ENCODE data around the gene MRPS25.

Gene MRPS25

GRCh38 chr3:15064835-15065549 lies at the start of gene MRPS25:
MRPS25 (minus strand) TSS chr3:15065315; CDS start chr3:15065194, 121 bp downstream.
- peak; percentile 44 to 85 for DNase-seq

- DNase-seq, result no peak
Observed at GRCh38 chr3:15113884-15114283, 48.8 kb upstream of the MRPS25 start.

- no peak for DNase-seq
Observed at GRCh38 chr3:15113471-15113870, 48.4 kb upstream of the MRPS25 start.

DNA sequence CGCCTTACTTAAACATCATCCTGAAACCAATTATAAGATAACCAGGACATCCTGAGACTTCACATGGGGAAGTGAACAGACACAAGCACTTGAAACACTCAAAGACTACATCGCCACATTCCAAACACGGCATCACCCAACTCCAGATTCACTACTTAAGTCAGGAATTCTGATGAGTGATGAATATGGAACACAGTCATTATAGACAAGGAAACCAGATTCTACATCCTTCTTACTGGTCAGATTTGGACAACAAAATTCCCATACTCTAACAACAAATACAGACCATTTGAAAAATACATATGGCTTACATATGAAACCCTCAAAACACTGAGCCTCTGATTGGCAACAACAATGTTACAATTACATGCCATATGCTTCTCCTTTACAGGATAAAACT lies 46.9 kb upstream of the MRPS25 start:
- no peak for DNase-seq

DNA sequence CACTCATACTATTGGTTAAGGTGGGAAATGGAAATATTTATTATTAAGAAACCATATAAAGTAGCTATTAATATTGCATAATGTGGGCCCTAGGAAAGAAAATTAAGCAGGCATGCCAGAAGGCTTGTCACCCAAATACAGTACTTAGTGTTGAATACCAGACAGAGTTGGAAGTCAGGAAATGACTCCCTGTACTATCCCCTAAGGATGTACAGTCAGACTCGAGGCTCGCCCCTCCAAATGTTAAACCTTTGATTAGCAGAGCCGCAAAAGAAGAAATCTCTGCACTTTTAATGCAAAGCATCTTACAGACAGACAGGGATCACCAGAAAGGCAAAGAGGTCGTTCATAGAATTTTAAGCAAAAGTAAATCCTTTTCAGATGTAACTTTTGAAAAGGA lies 45.1 kb upstream of the MRPS25 start:
- no peak for DNase-seq

DNA sequence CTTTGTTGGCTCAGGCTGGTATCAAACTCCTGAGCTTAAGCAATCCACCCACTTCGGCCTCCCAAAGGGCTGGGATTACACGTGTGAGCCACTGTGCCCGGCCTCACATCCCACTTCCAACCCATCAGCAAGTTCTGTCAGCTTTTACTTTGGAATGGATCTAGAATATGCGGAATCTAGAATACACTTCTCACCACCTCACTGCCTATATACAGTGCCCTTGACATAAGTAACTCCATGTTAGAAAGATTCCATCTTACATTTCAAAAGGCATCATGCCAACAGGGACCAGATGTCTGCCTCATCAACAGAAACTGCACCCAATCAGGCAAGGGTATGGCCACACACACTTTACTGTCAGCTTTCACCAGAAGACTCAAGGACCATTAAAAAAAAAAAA lies 43.8 kb upstream of the MRPS25 start:
- DNase-seq, result no peak

DNA sequence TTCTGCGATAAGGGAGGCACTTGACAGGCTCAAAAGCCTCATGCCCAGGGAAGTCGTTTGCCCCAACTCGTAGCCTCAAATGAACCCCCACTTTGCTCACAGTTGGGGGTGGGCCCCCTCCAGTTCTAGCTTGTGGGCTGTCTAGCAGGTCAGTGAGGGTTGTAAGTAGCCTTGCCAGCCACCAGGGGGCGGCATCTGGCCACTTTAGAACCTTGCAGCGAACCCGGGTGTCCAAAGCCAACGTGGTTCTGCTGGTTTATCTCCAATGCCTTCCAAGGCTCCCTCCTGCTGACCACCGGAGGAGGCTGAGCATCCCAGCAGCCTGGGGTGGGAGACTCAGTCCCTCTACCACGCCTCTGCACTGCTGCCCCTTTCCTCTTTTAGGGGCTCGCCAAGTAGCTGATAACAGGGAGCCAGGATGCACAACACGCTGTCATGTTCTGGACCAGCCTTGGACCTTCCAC lies 43.0 kb upstream of the MRPS25 start:
- DNase-seq, result peak in 1 of 2 experiments; percentile 70

DNA sequence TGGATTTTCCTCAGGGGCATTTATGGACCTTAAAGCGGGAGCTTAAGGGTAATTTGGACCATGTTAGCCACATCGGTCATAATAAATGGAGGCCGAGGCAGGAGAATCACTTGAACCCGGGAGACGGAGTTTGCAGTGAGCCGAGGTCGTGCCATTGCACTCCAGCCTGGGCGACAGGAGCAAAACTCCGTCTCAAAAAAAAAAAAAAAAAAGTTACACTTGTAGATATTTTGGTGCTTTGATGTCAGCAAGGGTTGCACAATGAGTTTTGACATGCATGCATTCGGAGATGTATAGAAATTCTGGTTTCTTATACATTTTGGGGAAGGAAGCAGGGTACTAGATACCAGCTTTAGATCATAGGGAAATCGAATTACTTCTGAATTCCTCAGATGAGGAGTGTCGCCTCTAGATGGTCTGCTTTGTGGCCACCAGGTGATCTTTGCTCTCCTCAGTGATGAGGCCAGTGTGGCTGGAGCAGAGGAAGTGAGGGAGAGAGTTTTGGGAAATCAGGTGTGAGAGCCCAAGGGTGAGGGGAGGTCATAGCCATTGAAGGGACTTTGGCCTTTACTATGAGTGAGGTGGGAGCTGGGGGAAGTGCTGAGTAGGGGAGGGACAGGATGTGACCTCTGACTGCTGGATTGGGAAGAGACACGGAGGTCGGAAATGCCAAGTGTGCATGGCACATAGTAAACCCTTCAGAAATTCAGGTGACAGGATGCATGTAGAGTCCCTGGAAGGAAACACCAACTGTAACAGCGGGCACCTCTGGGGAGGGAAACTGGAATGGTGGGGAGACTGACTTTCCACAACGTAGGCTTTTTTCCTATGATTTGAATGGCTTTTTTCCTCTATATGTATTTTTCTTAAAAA lies 42.2 kb upstream of the MRPS25 start:
- DNase-seq, result no peak

DNA sequence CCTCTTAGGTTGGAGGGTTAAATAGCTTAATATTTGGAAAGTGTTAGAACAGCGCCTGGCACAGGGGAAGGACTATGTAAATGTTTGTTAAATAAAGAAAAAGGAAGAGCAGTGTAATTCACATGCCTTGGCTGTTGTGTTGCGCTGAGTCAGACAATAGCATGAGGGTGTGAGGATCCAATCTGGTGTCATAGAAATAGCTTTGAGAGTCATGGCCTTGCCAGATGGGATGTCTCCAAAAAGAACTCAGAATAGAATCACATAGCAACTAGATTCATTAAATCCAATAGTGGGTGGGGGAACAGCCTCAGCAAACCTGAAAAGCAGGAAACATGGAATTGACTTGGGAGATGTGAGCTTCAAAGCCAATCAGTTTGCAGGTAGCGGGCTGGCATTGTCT lies 37.7 kb upstream of the MRPS25 start:
- DNase-seq, result peak; percentile 40 to 54

GRCh38 chr3:15102256-15102655 lies 37.1 kb upstream of the MRPS25 start:
- peak; percentile 16 to 64 for DNase-seq

- no peak for DNase-seq
Observed at GRCh38 chr3:15099364-15100098, 34.4 kb upstream of the MRPS25 start.

DNA sequence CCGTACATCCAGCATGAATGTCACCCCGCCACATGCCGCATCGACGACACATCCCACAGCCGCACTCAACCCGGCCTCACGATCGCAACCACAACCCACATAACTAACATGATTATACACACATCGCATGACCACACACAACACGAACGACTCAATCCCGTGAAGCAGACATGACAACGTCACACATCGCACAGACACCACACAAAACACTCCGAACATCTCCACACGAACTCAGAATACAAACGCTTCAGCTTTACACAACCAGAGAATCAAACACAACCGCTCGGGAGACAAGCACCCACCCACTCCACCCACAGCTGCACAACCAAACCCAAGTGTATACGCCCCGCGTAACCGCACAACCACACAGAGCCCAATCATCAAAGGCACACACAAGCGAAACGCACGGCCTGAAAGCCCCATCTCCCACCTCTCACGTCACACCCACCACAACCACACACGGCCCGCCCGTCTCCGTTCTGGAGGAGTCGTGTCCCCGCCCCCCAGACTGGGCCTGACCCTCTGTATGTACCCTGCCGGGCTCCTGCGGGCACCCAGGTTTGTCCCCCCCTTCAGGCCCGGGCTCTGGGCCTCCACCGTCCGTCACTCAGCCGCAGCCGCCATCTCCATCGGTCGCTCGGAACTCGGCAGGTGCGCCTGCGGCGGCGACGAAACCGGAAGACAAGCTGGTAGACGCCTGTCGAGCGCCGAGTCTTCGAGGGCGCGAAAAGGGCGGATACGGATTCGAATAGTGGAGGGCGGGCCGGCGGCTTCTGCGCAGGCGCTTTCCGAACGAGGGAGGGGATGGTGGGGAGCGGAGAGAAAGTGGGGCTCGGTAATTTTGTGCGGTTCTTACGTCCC lies 33.6 kb upstream of the MRPS25 start, which contains the start of gene RBSN:
Gene RBSN (minus strand): TSS at position 646 of the 861 bp plus-strand sequence. CDS start 3,028 bp downstream, outside the sequence.
- DNase-seq, result peak; percentile 76 to 89

DNA sequence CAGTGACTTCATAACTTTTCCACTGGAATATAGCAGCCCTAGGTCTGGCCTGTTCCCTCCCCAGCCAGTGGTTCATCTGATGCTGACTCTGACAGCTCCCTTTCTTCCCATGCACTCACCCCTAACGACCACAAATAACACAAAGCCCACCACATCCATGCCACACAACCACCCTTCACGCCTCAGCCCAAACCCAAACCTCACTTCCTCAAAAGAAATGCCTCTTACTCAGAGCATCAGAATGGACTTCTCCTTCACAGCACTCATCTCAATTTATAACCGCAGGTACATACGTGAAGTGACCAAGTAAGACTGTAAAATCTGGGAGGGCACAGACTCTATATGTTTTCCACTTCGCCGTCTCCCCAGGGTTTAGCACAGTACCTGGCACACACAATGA lies 32.8 kb upstream of the MRPS25 start:
- no peak for DNase-seq

DNA sequence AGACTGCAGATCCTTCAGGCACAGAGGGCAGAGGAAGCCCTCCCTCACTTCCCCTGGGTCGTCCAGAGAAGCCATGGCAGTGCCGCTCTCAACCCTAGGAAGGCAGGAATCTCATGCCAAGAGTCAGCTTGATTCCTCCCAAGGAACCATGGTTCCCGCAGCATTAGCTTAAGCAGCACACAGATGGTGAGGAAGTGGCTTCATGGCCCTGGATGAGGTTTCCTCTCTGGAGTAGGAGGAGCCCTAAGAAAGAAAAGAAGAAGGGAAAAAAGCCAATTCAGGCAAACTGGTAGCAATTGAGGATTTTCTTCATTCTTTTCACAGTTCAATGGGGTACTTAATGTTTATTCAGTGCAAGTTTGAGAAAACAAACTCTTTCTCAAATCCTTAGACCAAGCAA lies 30.9 kb upstream of the MRPS25 start:
- no peak for DNase-seq

DNA sequence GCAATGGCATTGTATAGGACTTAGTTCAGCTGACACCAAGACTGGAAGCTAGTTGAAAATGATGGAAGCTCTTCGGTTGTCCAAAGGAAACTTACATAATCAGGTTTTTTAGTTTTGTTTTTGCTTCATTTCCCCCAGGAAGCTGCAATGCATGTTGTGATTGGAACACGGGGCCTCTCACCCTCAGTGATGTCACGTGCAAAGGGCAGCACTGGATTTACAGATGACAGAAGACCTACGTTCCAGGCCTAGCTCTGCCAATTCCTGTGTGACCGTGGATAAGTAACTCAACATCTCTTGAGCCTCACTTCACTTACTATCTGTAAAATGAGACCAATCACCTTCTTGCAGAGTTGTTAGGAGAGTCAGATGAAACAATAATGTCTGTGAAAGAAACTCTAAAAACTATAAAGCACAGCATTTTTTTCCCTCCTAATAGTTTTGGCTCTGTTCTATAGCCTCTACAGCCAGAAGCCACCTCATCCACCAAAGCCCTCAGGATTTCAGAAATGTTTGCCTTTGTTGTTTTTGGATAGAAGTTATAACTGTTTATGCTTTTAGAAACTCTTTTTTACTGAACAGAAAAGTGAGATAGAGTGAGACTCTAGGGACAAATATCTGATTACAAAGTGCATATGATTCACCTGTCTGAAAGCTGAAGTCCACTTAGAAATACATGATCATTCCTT lies 29.2 kb upstream of the MRPS25 start:
- no peak for DNase-seq

DNA sequence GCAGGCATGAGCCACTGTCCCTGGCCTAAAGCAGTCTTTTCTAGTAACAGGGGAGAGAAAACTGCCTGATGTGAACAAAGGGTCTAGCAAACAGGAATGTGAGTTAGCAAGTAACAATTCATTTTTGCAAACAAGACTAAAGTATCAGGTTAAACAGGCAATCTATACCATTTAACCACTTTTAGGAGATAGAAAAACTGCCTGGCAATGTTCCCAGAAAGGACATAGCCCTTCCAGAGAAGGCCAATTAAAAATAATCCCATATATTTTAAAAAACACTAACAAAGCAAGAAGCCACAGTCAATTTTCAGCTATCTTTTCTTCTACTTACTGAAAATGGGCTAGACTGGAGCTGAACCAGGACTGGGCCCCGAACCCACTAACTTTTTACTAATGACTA lies 27.6 kb upstream of the MRPS25 start:
- no peak for DNase-seq

DNA sequence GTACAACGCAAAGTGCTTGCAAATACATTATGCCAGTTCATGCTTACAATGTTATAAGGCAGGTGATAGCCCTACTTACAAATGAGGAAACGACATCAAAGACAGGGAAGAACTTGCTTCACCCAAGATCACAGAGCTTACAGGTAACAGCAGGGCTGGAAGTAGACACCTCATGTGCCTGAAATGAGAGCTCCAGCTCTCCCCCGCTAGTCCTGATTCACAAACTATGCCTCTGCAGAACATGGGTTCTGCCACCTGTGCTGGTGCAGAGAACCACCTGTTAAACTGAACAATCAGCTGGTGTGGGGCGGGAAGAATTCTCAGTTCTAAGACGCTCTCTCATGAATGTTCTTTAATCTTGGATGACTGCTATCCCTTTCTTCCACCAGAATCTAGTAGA lies 26.5 kb upstream of the MRPS25 start:
- no peak for DNase-seq

DNA sequence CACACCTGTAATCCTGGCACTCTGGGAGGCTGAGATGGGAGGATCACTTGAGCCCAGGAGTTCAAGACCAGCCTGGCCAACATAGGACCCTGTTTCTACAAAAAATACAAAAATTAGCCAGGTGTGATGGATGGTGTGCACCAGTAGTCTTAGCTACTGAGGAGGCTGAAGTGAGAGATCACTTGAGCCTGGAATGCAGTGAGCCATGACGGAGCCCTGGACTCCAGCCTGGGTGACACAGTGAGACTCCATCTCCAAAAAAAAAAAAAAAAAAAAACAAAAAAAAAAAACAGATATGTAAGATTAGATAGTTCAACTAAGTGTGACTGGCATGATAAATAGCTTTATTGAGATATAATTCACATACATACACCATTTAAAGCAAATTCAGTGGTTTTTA lies 24.1 kb upstream of the MRPS25 start:
- no peak for DNase-seq

GRCh38 chr3:15086699-15087098 lies 21.6 kb upstream of the MRPS25 start:
- DNase-seq, result no peak

- no peak for DNase-seq
Observed at GRCh38 chr3:15086263-15086662, 21.1 kb upstream of the MRPS25 start.

DNA sequence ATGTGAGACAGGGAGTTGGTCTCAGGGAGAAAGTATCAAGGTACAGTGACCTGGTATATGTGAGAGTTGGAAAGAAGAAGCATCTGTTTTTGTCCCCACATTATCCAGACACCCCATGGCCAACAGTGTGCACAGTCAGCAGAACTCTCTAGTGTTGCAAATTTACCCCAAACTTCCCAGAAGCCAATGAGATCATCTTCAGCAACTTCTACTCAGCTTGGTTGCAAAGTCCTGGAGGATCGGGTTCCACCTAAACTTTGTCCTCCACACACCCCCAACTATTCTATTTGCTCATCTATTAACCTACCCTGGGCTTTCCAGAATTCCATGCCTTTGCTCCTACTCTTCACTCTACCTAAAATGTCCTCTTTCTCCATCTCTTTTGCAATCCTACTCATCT lies 18.1 kb upstream of the MRPS25 start:
- DNase-seq, result no peak
